Activated CD4-positive, alpha-beta T cell treated with anti-CD3 and anti-CD28 coated beads, Interleukin-2, amount 50 U/mL, for 48 hours (primary cell): Measurements from ENCODE around the gene QRICH1.
A peak's percentile ranks its signal among the peaks of the same experiment; 100 is the strongest.
"Not testable (repeated sequence)": the region's sequence is repeated elsewhere in the genome, so short reads cannot be mapped to it uniquely, and the experiment has no call there.

ENCODE experiments used
- DNase-seq, 2 experiments: peaks; one replicate each; pipeline ENCODE4 v3.0.0-alpha.2; 2020

Gene QRICH1

GRCh38 chr3:49015765-49016164 is 78.1 kb downstream of the QRICH1 start:
- no peak for DNase-seq

- no peak for DNase-seq
Observed at GRCh38 chr3:49015072-49015471, 78.8 kb downstream of the QRICH1 start.

- DNase-seq = peak; percentile 57 to 63
Observed at GRCh38 chr3:49013738-49014660, 79.9 kb downstream of the QRICH1 start.

- DNase-seq = no peak
Observed at GRCh38 chr3:49013113-49013737, 80.6 kb downstream of the QRICH1 start.

- DNase-seq = no peak
Observed at GRCh38 chr3:49012441-49013017, 81.3 kb downstream of the QRICH1 start.

- no peak for DNase-seq
Observed at GRCh38 chr3:49009396-49009795, 84.5 kb downstream of the QRICH1 start.

GRCh38 chr3:49008627-49009026 is 85.2 kb downstream of the QRICH1 start:
- not testable (repeated sequence) for DNase-seq

GRCh38 chr3:49007771-49008528 is 85.9 kb downstream of the QRICH1 start:
- peak; percentile 89 to 90 for DNase-seq

GRCh38 chr3:49007068-49007770 is 86.7 kb downstream of the QRICH1 start, which contains the start of gene WDR6:
TSS of gene WDR6 (plus strand) at chr3:49007391. CDS start at chr3:49007432, 41 bp downstream.
- DNase-seq = peak; percentile 97 to 98

GRCh38 chr3:49006408-49007067 is 87.3 kb downstream of the QRICH1 start:
- DNase-seq = no peak

GRCh38 chr3:49005998-49006397 is 87.9 kb downstream of the QRICH1 start:
- DNase-seq = no peak

GRCh38 chr3:49005303-49005680 is 88.6 kb downstream of the QRICH1 start:
- DNase-seq = no peak

- no peak for DNase-seq
Observed at GRCh38 chr3:49004352-49005302, 89.2 kb downstream of the QRICH1 start.

GRCh38 chr3:49001155-49001554 is 92.7 kb downstream of the QRICH1 start:
- DNase-seq = no peak

GRCh38 chr3:48999085-48999858 is 94.6 kb downstream of the QRICH1 start:
- no peak for DNase-seq

GRCh38 chr3:48997714-48998637 is 95.9 kb downstream of the QRICH1 start:
- no peak for DNase-seq

GRCh38 chr3:48997102-48997635 is 96.7 kb downstream of the QRICH1 start:
- DNase-seq = no peak

- no peak for DNase-seq
Observed at GRCh38 chr3:48996640-48997039, 97.2 kb downstream of the QRICH1 start.
